ENCODE measurements around the gene ZNF22.

The ZNF22 gene

GRCh38 chr10:44982496-44982895 lies 18.2 kb upstream of the ZNF22 start:
- no peak overlapping the region for H3K4me3 ChIP-seq (ENCODE audit: low read depth, low read length)
- DNase-seq (ENCODE audit: low read depth): no peak
- no peak for TF ChIP-seq CTCF (IDR thresholded peaks at IDR 0.05; ENCODE audit: low read depth, low read length, missing control alignments)

- no peak for DNase-seq (ENCODE audit: low read depth)
- TF ChIP-seq CTCF (IDR thresholded peaks at IDR 0.05; ENCODE audit: low read depth, low read length, missing control alignments): no peak
Measured at GRCh38 chr10:44983066-44983894, 17.4 kb upstream of the ZNF22 start.

GRCh38 chr10:44983895-44984278 lies 16.8 kb upstream of the ZNF22 start:
- no peak overlapping the region for H3K4me3 ChIP-seq (ENCODE audit: low read depth, low read length)
- no peak for DNase-seq (ENCODE audit: low read depth)
- TF ChIP-seq CTCF (IDR thresholded peaks at IDR 0.05; ENCODE audit: low read depth, low read length, missing control alignments): no peak

More at GRCh38 chr10:44983066-44983894, 17.4 kb upstream of the ZNF22 start:
- no peak overlapping the region for H3K4me3 ChIP-seq (ENCODE audit: low read depth, low read length)

- no peak for TF ChIP-seq CTCF (IDR thresholded peaks at IDR 0.05; ENCODE audit: low read depth, low read length, missing control alignments)
- no peak overlapping the region for H3K4me3 ChIP-seq (ENCODE audit: low read depth, low read length)
Measured at GRCh38 chr10:44984671-44985101, 16.0 kb upstream of the ZNF22 start.

GRCh38 chr10:44985175-44985681 lies 15.5 kb upstream of the ZNF22 start:
- no peak overlapping the region for H3K4me3 ChIP-seq (ENCODE audit: low read depth, low read length)
- no peak for DNase-seq (ENCODE audit: low read depth)
- no peak for TF ChIP-seq CTCF (IDR thresholded peaks at IDR 0.05; ENCODE audit: low read depth, low read length, missing control alignments)

More at GRCh38 chr10:44984671-44985101, 16.0 kb upstream of the ZNF22 start:
- DNase-seq (ENCODE audit: low read depth): no peak

GRCh38 chr10:44986179-44986578 lies 14.5 kb upstream of the ZNF22 start:
- no peak for TF ChIP-seq CTCF (IDR thresholded peaks at IDR 0.05; ENCODE audit: low read depth, low read length, missing control alignments)
- DNase-seq (ENCODE audit: low read depth): no peak
- no peak overlapping the region for H3K4me3 ChIP-seq (ENCODE audit: low read depth, low read length)

Data from GM12864 (cell line).